ENCODE data around the gene STK32C.

The STK32C gene

DNA sequence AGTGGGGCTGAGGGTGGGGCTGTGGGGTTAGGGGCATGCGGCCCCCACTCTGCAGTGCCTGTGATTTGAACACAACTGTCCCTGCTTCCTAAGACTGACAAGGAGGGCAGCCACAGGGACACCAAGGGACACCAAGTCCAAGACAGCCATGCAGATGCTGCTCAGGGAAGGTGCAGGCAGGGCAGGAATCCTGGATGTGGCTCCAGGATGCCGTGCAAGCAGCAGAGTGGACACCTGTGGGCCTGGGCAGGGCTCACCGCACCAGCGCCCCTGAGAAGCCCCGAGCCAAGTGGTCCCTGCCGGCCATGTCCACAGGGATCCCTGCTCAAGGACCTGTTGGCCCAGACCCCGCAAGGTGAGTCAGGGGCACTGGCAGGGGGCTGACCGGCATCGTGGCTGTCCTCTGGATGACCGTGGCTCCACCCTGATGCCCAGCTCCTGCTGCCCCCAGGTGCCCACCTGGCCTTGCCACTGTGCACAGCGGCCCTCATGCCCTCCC is 58.5 kb downstream of the STK32C start:
- TF ChIP-seq, protein P1, sequence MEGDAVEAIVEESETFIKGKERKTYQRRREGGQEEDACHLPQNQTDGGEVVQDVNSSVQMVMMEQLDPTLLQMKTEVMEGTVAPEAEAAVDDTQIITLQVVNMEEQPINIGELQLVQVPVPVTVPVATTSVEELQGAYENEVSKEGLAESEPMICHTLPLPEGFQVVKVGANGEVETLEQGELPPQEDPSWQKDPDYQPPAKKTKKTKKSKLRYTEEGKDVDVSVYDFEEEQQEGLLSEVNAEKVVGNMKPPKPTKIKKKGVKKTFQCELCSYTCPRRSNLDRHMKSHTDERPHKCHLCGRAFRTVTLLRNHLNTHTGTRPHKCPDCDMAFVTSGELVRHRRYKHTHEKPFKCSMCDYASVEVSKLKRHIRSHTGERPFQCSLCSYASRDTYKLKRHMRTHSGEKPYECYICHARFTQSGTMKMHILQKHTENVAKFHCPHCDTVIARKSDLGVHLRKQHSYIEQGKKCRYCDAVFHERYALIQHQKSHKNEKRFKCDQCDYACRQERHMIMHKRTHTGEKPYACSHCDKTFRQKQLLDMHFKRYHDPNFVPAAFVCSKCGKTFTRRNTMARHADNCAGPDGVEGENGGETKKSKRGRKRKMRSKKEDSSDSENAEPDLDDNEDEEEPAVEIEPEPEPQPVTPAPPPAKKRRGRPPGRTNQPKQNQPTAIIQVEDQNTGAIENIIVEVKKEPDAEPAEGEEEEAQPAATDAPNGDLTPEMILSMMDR (IDR thresholded peaks at IDR 0.05; ENCODE audit: extremely low read depth, insufficient read depth, missing control alignments): no peak
- in situ Hi-C loops (cut with MboI; ENCODE audit: low pct_unique_long_range_greater_than_20kb, low sequenced_read_pairs, unreplicated experiment): no loop called here
- DNase-seq (ENCODE audit: low spot score): no peak

DNA sequence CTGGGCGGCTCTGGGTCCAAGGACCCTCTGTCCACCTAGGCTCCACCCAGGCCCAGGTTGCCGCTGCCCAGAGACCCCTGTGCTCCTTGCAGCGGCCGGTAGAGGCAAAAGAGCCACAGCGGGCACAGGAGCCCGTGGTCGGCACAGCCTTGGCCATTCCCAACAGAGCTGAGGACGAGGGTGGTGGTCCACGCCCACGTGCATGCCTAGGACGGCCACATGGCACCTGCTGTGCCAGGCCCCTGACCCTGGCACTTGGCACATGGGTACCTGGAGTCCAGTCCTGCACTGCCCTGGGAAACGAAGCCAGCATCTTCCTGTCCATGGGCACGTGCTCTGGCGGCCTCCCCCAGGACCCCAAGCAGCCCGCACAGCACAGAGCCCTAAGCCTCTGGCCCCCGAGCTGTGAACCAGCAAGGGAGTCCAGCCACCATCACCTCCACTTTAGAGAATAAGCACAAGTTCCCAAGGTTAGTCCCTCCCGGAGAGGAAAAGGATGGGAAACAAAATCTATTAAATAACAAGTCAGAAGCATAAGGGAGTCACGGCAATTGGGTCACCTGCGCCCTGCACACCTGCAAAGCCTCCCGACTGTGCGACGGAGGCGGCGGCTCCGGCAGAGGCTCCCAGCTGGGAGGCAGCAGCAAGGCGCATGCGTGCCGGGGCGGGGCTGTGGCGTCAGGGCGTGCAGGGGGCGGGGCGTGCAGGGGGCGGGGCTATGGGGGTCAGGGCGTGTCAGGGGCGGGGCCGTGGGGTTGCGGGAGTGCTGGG is 59.1 kb downstream of the STK32C start:
- TF ChIP-seq, protein P1 (IDR thresholded peaks at IDR 0.05; ENCODE audit: extremely low read depth, insufficient read depth, missing control alignments): no peak
- in situ Hi-C loops (cut with MboI; ENCODE audit: low pct_unique_long_range_greater_than_20kb, low sequenced_read_pairs, unreplicated experiment): no loop called here
- DNase-seq (ENCODE audit: low spot score): peak; percentile 90

DNA sequence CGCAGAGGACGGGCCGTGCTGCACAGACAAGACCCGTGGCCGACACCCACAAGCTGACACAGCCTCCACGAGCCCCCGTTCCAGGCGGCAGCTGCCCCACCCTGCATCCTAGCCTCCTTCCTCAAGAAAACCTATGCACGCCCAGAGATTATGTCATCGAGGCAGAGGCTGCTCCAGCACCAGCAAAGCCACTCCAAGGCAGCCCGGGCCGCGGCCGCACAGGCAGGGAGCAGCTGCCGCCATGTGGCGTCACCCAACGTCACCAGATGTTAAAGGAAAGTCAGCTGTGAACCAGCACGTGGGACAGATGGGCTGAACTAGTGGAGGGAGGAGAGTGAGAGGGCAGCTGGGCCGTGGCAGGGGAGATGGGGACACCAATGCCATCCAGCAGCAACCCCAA is 59.8 kb downstream of the STK32C start:
- in situ Hi-C loops (cut with MboI; ENCODE audit: low pct_unique_long_range_greater_than_20kb, low sequenced_read_pairs, unreplicated experiment): no loop called here
- no peak for DNase-seq (ENCODE audit: low spot score)
- TF ChIP-seq, protein P1 (IDR thresholded peaks at IDR 0.05; ENCODE audit: extremely low read depth, insufficient read depth, missing control alignments): no peak

DNA sequence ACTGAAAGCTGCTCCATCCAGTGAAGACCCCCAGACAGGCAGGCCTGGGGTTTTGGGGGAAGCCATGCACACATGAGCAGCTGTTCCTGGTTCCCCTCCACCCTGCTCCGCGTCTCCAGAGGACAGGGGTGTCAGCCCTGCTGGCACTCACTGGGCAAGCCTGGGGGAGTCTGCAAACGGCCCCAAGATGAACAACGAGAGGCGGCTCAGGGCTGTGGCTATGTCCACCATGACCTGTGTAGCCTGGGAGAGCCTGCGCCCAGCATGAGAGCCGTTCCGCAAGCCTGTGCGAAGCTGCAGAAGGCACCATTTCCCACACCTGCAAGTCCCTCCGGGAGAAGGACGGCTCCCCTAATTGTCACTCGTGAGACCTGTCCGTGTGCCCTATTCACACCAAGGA is 61.5 kb downstream of the STK32C start:
- DNase-seq (ENCODE audit: low spot score): no peak
- in situ Hi-C loops (cut with MboI; ENCODE audit: low pct_unique_long_range_greater_than_20kb, low sequenced_read_pairs, unreplicated experiment): no loop called here
- TF ChIP-seq, protein P1 (IDR thresholded peaks at IDR 0.05; ENCODE audit: extremely low read depth, insufficient read depth, missing control alignments): no peak

DNA sequence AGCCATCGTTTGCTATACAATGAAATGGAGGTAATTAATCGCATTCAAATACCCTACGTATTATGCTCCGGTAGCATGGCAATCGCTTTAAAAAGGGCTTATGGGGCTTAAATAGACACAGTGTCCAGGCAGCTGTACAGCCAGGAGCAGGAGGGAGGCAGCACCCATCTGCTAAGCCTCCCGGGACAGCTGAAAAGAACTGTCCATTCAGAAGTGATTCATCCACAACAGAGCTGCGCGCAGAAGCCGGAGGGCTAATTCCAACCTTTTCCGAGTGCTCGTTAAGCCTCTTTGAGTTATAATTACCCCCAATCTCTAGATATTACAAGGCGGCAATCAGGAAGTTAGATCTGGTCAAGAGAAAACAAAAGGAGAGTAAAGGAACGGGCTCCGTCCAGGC is 62.7 kb downstream of the STK32C start:
- in situ Hi-C loops (cut with MboI; ENCODE audit: low pct_unique_long_range_greater_than_20kb, low sequenced_read_pairs, unreplicated experiment): no loop called here
- TF ChIP-seq, protein P1 (IDR thresholded peaks at IDR 0.05; ENCODE audit: extremely low read depth, insufficient read depth, missing control alignments): no peak
- DNase-seq (ENCODE audit: low spot score): no peak

DNA sequence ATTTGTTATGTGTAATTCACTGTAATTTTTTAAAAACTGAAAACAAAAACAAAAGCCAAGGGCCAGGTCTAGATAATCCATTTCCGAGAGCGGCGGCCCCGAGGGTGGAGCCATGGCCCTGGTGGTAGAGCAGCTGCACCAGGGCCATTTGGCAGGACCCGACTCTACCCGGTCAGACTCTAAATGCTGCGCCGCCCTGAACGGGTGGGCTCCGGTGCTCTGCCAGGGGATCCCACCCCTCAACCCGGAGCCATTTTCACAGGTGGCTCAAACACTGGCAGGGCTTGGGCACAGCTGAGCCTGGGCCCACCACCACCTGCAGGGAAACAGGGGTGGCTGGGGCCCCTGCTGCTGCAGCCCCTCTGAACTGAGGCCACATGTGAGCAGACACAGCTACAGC is 64.1 kb downstream of the STK32C start:
- TF ChIP-seq, protein P1 (IDR thresholded peaks at IDR 0.05; ENCODE audit: extremely low read depth, insufficient read depth, missing control alignments): no peak
- no peak for DNase-seq (ENCODE audit: low spot score)
- in situ Hi-C loops (cut with MboI; ENCODE audit: low pct_unique_long_range_greater_than_20kb, low sequenced_read_pairs, unreplicated experiment): no loop called here

All from GM13977 (cell line).